Measurements from ENCODE around the gene YIPF7.

Gene YIPF7

DNA sequence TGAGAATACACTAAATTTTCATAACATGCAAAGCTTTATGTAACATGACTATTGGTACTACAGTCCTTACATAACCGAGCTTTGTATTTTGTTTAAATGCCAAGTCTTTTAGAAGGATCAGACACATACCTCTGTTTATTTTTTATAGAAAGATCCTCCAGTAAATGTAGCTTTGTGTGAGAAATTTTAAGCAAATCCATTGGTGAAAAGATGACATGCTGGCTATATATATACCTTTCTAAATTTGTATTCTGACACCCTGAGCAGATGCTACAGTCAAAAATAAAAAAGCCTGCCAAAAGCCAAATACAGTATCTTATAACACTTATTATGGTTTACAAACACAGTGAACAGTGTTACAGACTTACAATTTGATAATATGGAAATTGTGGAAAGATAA lies at the start of gene YIPF7:
TSS of gene YIPF7 (minus strand) at position 201 of the 400 bp plus-strand sequence. CDS start 1,525 bp downstream, outside the sequence.
- DNase-seq (ENCODE audit: low read depth in 2 of 2) = no peak

- DNase-seq (ENCODE audit: low read depth in 2 of 2) = no peak
Measured at GRCh38 chr4:44701037-44701436, 49.6 kb upstream of the YIPF7 start.

DNA sequence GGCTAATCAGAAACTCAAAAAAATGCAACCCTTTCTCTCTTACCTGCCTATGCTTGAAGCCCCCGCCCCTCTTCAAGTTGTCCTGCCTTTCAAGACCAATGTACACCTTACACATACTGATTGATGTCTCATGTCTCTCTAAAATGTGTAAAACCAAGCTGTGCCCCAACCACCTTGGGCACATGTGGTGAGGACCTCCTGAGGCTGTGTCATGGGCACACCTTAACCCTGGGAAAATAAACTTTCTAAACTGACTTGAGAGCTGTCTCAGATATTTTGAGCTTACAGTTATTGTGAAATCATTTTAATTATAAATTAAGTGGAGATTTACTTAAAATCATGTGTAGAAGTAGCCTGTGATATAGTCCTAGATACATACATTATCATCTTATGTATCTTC lies 49.0 kb upstream of the YIPF7 start:
- no peak for DNase-seq (ENCODE audit: low read depth in 2 of 2)

DNA sequence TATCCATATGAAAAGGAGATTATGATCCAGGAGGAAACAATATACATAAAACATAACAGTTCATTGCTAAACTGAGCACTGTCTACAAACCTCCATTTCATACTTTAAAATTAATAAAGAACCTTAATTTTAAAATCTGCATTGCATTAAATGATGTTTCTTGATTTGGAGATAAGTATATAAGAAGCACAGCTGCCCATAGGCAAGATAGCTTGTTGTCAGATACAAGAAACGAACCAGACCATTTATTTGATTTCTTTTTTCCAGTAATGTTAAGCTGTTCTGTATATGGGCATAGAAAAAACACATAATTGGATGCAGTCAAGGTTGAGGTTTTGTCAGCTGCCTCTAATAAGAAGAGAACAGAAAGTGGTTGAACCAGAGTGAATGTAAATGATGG lies 33.2 kb upstream of the YIPF7 start:
- no peak for DNase-seq (ENCODE audit: low read depth in 2 of 2)

- no peak for DNase-seq (ENCODE audit: low read depth in 2 of 2)
Measured at GRCh38 chr4:44679060-44679459, 27.6 kb upstream of the YIPF7 start.

GRCh38 chr4:44678094-44679041 lies 26.9 kb upstream of the YIPF7 start, which contains the start of gene GUF1:
TSS of gene GUF1 (plus strand) at chr4:44678420. CDS start at chr4:44678623, 203 bp downstream.
- peak; percentile 79 to 82 for DNase-seq (ENCODE audit: low read depth in 2 of 2)

DNA sequence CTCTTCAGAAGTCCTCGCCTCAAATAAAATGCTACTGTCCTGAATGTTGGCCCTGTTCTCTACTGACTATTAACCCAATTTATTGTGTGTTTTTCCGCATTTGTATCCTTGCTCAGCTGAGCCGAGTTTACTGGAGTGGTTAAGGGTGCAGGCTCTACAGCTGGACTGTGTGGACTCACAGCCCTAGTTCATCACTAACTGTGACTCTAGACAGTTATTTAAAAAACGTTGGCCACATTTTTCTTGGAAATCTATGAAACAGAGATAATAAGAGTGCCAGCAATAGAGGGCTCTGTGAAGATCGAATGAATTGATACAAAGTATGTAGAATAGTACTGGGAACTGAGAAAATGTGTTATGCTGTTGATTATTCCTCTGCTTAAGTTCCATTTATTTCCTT lies 23.9 kb upstream of the YIPF7 start:
- no peak for DNase-seq (ENCODE audit: low read depth in 2 of 2)

DNA sequence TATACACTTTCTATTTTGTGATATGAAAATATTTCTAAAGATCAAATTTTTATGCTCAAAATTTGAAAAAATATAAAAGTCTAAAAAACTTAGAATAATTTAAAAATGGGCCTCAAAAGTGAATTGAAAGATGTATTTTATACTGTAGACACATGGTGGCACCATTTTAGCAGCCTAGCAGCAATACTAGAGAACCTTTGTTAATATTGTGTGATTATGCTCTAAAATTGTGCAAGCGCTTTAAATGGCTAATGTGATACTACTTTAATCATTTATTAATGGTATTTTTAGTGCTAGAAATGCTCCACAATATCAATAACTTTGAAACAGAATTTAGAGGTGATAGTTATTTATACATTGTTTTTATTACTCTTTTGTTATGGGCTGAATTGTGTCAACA lies 23.0 kb upstream of the YIPF7 start:
- DNase-seq (ENCODE audit: low read depth in 2 of 2) = no peak

DNA sequence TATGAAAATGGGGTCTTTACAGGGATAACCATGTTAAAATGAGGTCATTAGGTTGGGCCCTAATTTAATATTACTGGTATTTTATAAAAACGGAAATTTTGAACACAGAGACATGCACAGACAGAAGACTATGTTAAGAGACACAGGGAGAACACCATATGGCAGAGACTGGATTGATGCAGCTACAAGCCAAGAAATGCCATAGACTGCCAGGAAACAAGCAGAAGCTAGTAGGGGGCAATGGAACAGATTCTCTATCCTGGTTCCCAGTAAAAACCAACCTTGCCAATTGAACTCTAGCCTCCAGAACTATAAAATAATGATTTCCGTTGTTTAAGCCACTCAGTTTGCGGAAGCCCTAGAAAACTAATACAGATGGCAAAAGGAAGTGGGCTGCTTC lies 20.2 kb upstream of the YIPF7 start:
- no peak for DNase-seq (ENCODE audit: low read depth in 2 of 2)

GRCh38 chr4:44670506-44671199 lies 19.2 kb upstream of the YIPF7 start:
- DNase-seq (ENCODE audit: low read depth in 2 of 2) = no peak

DNA sequence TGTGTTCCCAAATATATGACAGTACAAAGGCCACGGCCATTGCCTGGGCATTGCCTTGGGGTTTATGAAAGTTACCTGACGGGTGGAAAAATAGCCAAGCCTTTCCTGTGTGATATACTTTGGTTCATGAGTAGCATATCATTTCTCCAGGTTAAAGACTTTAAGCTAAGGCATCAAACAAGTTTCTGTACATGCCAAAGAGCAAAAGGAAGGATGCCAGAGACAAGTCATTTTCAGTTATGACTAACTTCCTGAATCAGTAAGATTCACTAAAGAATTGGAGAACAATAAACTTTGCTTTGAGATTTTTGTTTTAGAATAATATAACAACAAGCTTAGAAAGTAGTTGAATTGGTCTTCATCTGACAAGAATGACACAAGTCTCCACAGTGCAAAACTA lies 17.1 kb upstream of the YIPF7 start:
- DNase-seq (ENCODE audit: low read depth in 2 of 2) = no peak

DNA sequence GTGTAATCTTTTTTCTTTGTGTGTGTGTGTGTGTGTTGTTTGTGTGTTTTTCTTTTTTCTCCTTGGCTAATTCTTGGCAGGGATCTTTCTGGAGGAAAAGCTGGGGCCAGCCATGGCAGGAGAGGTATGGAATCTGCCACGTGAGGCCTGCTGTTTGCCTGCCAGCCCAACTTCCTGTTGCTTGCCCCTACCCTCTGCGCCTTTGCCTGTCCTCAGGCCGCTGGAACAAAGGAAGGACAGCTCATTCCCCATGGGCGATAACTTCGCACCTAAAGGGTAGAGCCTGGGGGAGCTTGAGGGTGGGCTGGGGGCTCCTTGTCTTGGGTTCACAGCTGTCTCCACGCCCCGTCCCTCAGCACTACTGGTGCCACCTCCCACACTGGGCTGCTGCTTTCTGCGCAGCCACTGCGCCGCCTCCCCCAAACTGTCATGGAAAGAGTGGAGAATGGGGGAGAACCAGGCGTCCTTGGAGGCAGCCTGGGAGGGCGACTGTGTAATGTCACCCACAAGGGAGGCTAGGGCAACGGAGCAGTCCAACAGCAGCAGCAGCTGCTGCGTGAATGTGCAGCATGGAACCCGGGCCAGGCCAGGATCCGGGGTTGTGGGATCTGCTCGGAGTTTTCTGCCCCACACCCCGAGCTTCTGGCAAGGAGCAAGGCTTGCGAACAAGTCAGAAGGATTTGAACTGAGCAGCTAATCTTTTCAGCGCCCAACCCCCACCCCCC lies 12.3 kb upstream of the YIPF7 start:
- DNase-seq (ENCODE audit: low read depth in 2 of 2) = no peak

GRCh38 chr4:44662623-44663005 lies 11.2 kb upstream of the YIPF7 start:
- DNase-seq (ENCODE audit: low read depth in 2 of 2) = no peak

DNA sequence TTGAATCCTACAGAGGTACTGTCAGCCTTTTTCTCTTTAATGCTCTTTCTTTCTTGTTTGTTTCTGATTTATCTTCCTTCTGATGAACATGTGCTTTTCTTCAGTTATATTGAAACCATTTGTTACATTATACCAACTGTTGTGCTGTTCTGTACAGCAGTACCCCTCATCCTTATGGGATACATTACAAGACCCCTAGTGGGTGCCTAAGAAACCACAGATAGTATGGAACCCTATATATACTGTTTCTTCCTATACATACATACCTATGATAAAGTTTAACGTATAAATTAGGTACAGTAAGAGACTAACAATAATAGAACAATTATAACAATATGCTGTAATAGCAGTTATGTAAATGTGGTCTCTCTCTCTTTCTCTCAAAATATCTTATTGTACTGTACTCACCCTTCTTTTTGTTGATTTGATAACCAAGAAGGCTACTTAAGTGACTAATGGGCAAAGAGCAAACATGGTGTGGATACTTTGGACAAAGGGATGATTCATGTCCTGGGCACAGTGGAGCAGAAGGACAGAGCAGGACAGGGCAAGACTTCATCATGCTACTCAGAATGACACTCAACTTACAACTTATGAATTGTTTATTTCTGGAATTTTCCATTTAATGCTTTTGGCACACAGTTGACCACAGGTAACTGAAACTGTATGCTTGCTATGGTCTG lies 10.7 kb upstream of the YIPF7 start:
- no peak for DNase-seq (ENCODE audit: low read depth in 2 of 2)

- DNase-seq (ENCODE audit: low read depth in 2 of 2) = no peak
Measured at GRCh38 chr4:44660396-44660795, 9.0 kb upstream of the YIPF7 start.

DNA sequence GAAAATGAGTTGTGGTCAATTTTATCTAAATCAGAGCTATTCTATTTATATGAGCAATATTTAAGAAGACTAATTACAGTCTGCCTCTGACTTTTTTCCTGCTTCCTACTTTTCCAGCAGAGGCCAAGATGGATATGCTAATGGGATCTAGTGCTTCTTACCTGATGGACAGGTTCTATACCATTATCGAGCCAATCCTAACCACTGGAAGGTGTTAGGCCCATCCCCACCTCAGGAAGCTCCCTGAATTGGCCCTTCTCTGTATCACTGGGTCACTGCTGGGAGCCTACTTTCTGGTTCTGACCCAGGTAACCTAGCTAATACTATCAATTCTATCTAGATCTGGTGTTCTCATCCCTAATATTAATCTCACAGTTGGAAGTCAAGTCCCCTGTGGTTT lies 577 bp upstream of the YIPF7 start:
- DNase-seq (ENCODE audit: low read depth in 2 of 2) = no peak

DNA sequence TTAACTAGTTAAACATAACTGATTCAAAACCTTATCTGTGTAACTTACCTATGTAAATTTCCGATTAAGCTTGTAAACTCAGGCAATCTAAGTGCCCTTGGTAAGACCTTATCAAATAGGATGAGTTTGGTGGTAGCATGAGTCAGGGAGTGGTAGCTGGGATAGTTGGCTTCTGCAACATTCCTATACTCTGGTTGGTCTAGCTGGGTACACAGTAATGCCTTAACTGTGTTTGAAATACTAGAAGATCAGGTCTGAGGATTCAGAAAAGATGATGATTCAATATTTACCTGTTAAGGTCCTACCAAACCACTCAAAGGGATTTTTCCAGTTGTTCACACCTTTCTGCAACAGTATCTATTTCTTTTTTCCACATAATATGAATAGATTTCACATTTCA lies 5.3 kb downstream of the YIPF7 start:
- no peak for DNase-seq (ENCODE audit: low read depth in 2 of 2)

DNA sequence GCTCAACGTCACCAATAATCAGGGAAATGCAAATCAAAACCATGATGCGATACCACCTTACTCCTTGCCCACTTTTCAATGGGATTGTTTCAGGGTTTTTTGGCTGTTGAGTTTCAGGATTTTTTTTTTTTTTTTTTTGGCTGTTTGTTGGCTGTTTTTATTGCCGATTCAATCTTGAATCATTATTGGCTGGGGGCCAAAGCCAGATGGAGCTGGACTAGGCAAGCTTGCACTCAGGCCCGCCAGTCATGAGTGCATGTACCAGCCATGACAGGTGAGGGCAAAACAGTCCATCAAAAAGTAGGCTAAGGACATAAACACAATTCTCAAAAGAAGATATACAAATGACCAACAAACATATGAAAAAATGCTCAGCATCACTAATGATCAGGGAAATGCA lies 13.3 kb downstream of the YIPF7 start:
- DNase-seq (ENCODE audit: low read depth in 2 of 2) = no peak

- DNase-seq (ENCODE audit: low read depth in 2 of 2) = no peak
Measured at GRCh38 chr4:44632733-44633132, 18.7 kb downstream of the YIPF7 start.

- no peak for DNase-seq (ENCODE audit: low read depth in 2 of 2)
Measured at GRCh38 chr4:44632089-44632488, 19.3 kb downstream of the YIPF7 start.

- peak; percentile 14 to 19 for DNase-seq (ENCODE audit: low read depth in 2 of 2)
Measured at GRCh38 chr4:44629280-44629866, 22.1 kb downstream of the YIPF7 start.

All from stimulated activated CD4-positive, alpha-beta T cell treated with anti-CD3 and anti-CD28 coated beads, Interleukin-15, amount 100 ng/mL, for 48 hours (primary cell).